ENCODE measurements around the gene RGL2. TPM values are rescaled to one million over a fixed set of nuclear protein-coding genes. Genes with fewer than 3 reads are reported as not detected.
A peak's percentile ranks its signal among the peaks of the same experiment; 100 is the strongest.

RGL2 gene
- total and polyA plus RNA-seq, 10 of the 15 experiments (the other 5 are each of a cell fraction or from before 2014, with no cell fraction given) = 0.84 to 21.2 (median 6.8) TPM

- no peak for TF ChIP-seq ZBTB4 (CRISPR knock-in tag; IDR thresholded peaks at IDR 0.05)
- no peak; the same call in 1 of the 2 replicates for TF ChIP-seq SMARCA5 (IDR thresholded peaks at IDR 0.05)
- TF ChIP-seq GABPA (IDR thresholded peaks at IDR 0.05; ENCODE audit: low read depth) = peak; percentile 70; the same call in 1 of the 2 replicates
- TF ChIP-seq IRF3 (IDR thresholded peaks at IDR 0.05) = peak; percentile 83
- no peak for TF ChIP-seq STAT1 (conservative IDR thresholded peaks at IDR 0.05)
- TF ChIP-seq ATF7 (IDR thresholded peaks at IDR 0.05; ENCODE audit: low read depth) = no peak
- peak; percentile 95 for TF ChIP-seq NFYB (IDR thresholded peaks at IDR 0.05; ENCODE audit: insufficient read depth, low read depth, low read length)
- TF ChIP-seq CEBPB (IDR thresholded peaks at IDR 0.05; ENCODE audit: borderline replicate concordance in 1 of 2, low read depth in 2 of 2, low read length in 2 of 2) = no peak
- TF ChIP-seq ZBTB33 (IDR thresholded peaks at IDR 0.05) = no peak
- TF ChIP-seq HDAC6 (IDR thresholded peaks at IDR 0.05; ENCODE audit: unreplicated experiment) = no peak
- no peak for TF ChIP-seq CBX5 (IDR thresholded peaks at IDR 0.05; ENCODE audit: low read depth)
- no peak for TF ChIP-seq JUNB (IDR thresholded peaks at IDR 0.05)
- peak; percentile 85; the same call in 1 of the 2 replicates for TF ChIP-seq PML (IDR thresholded peaks at IDR 0.05; ENCODE audit: low read length)
- no peak for TF ChIP-seq IRF4 (IDR thresholded peaks at IDR 0.05; ENCODE audit: low read depth, low read length)
- peak; percentile 22; the same call in 1 of the 2 replicates for TF ChIP-seq HCFC1 (IDR thresholded peaks at IDR 0.05; ENCODE audit: low read length)
- peak; percentile 74 for TF ChIP-seq CHD2 (IDR thresholded peaks at IDR 0.05; ENCODE audit: borderline replicate concordance, low read depth, low read length)
- TF ChIP-seq WRNIP1 (IDR thresholded peaks at IDR 0.05; ENCODE audit: borderline replicate concordance, low read depth, low read length) = no peak
- TF ChIP-seq JUND (IDR thresholded peaks at IDR 0.05; ENCODE audit: low read depth, low read length) = no peak
- peak; percentile 97 for TF ChIP-seq PKNOX1 (IDR thresholded peaks at IDR 0.05)
- no peak for TF ChIP-seq TARDBP (IDR thresholded peaks at IDR 0.05; ENCODE audit: borderline replicate concordance)
- no peak for TF ChIP-seq ZBED1 (IDR thresholded peaks at IDR 0.05; ENCODE audit: borderline replicate concordance)
- TF ChIP-seq FOS (IDR thresholded peaks at IDR 0.05; ENCODE audit: borderline replicate concordance, extremely low read depth, insufficient read length) = peak; percentile 22
Measured at GRCh38 chr6:33248932-33249731, 49.6 kb downstream of the RGL2 start (continued).
